ENCODE measurements around the gene TCERG1L.
"Not testable (repeated sequence)": the region's sequence is repeated elsewhere in the genome, so short reads cannot be mapped to it uniquely, and the experiment has no call there.

Gene TCERG1L

GRCh38 chr10:131078882-131079280 lies 232.6 kb downstream of the TCERG1L start:
- DNase-seq, result not testable (repeated sequence)

GRCh38 chr10:131078131-131078881 lies 233.2 kb downstream of the TCERG1L start:
- no peak for DNase-seq

- DNase-seq, result no peak
These were observed 233.8 kb downstream of the TCERG1L start for GRCh38 chr10:131077724-131078123.

GRCh38 chr10:131077031-131077430 lies 234.5 kb downstream of the TCERG1L start:
- DNase-seq, result no peak

GRCh38 chr10:131076356-131076755 lies 235.2 kb downstream of the TCERG1L start:
- DNase-seq, result no peak

DNA sequence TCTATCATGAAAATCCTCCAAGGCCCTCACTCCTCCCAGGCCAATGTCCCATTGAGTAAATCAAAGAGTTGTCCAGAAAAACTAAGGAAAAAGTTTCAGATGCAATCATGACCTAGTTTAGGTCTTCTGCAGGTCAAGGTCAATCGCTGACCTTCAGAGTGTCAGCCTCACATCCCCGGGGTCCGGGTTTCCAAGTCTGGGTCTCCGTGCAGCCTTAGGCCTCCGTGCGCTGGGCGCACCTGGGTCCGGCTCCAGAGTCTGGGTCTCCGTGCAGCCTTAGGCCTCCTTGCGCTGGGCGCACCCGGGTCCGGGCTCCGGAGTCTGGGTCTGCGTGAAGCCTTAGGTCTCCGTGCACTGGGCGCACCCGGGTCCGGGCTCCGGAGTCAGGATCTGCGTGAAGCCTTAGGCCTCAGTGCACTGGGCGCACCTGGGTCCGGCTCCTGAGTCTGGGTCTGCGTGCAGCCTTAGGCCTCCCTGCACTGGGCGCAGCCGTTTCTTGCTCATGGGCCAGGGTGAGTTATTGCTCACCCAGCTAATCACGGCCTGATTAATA lies 236.2 kb downstream of the TCERG1L start:
- DNase-seq, result no peak

DNA sequence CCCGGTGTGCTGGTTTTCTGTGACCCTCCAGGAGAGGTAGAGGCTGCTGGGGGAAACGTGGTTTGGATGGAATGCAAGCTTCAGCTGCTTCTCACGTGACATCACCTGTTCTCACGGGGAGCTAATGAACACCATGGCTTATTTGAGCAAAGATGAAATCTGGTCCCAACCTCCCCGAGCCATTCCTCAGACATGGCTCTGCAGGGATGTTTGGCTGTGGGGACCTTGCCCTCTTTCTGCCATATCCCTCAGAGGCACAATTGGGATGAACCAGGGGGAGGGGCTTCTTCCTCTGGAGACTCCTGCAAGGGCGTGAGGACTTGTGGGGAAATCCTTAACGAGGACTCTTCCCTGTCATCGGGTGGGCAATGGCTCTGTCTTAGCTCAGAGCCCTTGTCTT lies 236.8 kb downstream of the TCERG1L start:
- DNase-seq, result no peak

- no peak for DNase-seq
These were observed 238.0 kb downstream of the TCERG1L start for GRCh38 chr10:131073469-131074035.

GRCh38 chr10:131072651-131073468 lies 238.7 kb downstream of the TCERG1L start:
- no peak for DNase-seq

- DNase-seq, result no peak
These were observed 239.8 kb downstream of the TCERG1L start for GRCh38 chr10:131071721-131072120.

- no peak for DNase-seq
These were observed 240.7 kb downstream of the TCERG1L start for GRCh38 chr10:131070856-131071255.

DNA sequence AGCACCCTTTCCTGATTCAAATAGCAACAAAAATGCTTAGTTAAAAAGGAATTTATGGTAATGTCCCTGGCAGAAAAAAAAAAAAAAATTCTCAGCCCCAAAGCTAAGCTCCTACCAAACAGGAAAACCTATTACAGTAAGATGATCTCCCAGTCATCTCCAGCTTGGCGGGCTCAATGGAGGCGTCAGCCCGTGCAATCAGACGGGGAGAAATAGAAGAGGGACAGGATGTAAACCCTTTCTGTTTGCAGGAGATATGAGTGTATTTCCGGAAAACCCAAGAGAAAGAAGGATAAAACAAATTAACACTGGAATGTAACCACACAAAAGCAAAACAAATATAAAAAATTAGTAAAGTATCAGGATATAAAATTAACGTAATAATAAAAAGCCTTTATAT lies 242.8 kb downstream of the TCERG1L start:
- DNase-seq, result no peak

DNA sequence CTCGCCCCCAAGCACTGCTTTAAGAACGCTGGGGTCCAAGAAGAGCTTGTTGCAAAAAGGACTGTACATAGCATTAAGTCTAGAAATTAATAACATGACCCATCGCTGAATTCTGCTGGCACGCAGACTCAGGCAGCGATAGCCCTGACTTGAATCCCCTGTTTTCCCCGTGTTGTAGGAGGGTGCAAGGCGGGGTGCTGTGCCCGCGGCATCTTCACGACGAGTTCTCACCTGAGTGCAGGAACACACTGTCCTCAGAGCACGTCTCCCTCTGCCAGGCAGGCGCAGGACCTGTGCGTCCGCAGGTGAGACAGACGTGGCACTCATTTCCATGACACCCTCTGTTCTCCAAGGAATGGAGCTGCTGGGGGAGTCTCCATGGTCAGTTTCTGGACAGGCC lies 243.2 kb downstream of the TCERG1L start:
- no peak for DNase-seq

DNA sequence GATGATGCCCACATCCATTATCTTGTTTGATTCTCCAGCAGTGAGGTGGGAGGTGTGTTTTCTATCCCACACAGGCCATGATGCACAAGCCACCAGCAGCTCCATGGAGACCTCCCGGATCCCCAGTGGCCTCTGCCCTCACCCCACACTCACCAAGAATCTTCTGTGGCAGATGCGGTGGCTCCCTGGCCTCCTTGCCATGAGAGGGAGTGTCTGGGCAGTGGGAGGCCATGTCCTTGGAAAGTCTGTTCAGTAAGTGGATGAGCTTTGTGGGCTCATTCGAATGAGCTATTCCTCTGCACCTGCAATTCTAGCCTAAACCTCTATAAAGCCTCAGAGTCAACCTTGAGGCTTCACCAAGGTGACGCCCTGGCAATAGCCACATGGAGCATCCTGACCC lies 243.8 kb downstream of the TCERG1L start:
- no peak for DNase-seq

DNA sequence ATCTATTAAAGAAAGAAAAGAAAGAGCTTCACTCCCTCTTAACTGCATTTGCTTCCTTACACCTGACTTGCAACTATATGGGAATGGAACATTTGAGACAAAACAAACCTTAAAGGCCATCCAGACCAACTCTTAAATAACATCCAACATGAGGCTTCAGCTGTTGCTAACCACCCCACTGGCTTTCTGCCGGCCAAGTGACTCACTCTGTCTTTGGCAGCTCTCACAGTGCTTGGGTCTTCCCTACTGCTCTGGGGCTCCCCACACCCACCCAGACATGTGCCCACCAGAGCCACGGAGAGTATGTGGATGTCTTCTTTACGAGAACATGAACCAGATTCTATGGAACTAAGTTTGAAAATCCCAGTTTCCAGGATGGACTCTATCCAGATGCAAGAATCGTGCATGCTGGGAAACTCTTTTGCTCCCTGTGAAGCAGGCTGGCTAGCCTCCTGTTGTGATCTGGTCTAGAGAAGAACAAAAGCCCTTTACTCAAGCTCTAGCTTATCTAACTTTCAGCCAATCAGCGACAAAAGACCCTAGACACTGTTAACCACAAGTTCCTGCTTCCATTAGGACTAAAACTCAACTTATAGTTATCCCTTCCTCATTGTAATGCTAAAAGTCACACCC lies 245.7 kb downstream of the TCERG1L start:
- no peak for DNase-seq

DNA sequence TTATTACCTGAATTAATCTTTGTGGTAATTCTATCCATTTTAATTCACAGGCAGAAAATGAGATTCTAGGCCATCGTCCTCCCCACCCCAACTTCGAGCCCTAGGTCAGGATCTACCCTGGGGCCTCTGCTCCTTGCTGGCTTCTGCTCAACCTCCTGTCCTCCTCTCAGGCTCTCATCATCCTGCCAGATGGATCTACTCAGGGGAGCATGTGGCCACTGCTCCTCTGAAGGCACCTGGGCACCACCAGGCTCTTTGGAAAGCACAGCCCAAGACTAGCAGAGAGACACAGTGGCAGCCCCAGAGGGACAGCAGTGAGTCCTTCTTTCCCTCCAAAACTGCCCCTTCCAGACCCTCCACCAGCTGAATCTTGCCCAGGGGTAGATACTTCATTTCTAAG lies 248.2 kb downstream of the TCERG1L start:
- DNase-seq, result no peak

- no peak for DNase-seq
These were observed 248.8 kb downstream of the TCERG1L start for GRCh38 chr10:131062621-131063260.

DNA sequence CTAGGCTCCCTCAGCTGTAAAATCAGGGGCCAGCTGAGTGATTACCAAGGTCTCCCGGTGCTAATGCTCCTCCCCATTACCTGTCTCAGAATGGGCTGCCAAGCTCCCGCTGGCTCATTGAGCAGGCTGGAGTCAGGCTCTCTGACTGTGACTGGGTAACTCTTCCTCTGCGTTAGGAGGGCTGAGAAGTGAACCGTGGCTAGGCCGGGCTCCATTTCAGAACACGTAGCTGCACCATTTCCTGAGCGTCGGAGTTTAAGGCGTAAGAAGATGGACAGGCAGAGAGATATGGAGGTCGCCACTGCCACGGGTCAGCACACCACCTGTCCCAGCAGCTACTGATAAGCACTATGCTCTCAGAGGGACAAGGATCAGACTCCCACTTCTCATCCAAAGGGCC lies 250.3 kb downstream of the TCERG1L start:
- no peak for DNase-seq

GRCh38 chr10:131059881-131060280 lies 251.6 kb downstream of the TCERG1L start:
- no peak for DNase-seq

DNA sequence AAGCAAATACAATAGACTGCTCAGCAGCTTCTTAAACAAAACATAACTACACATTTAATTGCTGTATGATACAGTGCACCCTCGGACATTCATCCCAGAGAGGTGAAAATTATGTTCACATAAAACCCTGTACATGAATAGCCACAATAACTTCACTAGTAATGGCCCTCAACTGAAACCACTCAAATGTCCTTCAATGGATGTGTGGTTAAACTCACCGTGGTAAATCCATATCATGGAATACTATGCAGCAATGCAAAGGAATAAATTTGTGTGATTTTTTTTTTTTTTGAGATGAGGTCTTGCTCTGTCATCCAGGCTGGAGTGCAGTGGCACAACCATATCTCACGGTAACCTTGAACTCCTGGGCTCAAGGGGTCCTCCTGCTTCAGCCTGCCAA lies 252.7 kb downstream of the TCERG1L start:
- DNase-seq, result no peak

DNA sequence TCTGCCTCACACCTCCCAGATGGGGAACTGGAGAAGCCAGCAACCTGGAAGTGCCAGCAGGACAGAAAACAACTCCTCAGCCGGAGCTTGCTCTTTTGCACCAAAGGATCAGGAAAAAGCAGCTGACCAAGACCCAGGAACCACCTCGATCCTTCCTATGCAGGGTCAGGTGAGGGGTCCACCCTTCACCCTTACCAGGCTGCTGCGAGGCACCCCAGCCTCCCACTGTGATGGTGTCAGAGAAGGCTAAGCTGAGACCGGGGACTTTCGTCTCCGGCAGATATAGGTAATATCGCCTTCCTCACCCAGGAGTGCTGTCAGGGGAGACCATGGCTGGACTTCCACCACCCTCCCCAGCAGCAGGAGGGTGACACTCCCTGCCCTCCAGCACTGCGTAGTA lies 254.7 kb downstream of the TCERG1L start:
- no peak for DNase-seq

DNA sequence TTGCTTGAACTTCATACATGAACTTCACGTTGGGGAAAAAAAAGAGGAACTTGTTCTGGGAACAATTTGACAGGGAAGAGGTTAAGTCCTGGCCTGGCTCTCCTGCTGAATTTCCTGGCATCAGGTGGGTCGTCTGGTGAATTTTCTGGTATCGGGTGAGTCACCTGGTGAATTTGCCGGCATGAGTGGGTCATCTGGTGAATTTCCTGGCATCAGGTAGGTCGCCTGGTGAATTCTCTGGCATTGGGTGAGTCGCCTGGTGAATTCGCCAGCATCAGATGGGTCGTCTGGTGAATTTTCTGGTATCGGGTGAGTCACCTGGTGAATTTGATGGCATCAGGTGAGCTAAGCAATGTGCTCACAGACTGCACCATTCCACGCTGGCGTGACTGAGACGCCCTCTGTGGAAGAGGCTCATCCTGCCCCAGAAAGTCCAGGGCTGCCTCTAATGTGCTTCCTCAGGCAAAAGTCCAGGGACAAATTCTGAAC lies 255.4 kb downstream of the TCERG1L start:
- no peak for DNase-seq

GRCh38 chr10:131055437-131055836 lies 256.1 kb downstream of the TCERG1L start:
- no peak for DNase-seq

All from fibroblast of skin of right biceps (primary cell).